ENCODE data around the gene AGPS. TPM values are rescaled to one million over a fixed set of nuclear protein-coding genes. Genes with fewer than 3 reads are reported as not detected.

AGPS gene
- total and polyA plus RNA-seq, 9 of the 15 experiments (the other 6 are each of a cell fraction or from before 2014, with no cell fraction given) = 15.5 to 211 (median 63.1) TPM

DNA sequence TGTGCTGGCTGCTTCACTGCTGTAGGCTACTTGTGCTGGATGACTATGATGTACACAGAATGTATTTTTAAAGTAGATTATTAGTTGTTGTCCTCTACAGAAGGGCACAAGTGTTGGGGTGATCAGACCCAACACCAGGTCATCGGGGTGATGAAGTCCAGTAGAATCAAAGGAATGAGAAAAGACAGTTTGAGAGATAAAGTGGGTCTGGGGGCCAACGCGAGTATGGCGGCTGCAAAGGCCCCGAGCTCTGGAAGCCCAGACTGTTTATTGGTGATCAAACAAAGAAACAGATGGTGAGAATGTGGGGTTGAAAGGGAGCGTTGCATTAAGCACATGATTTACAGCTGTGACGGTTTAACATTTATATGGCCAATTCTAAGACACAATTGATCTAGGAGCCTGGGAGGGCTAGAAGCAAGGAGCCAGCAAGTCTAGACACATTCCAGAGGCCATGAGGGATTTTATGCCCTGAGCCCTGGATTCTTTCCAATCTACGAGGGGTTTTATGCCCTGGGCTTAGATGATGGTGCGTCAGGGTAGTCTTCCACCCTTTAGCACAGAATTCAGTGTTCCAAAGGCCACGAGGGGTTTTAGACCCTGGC is 153.5 kb downstream of the AGPS start (continued):
- no peak for TF ChIP-seq AFF1 (IDR thresholded peaks at IDR 0.05; ENCODE audit: low read depth in 1 of 2, partially characterized antibody in 2 of 2)
- TF ChIP-seq SMC3 (conservative IDR thresholded peaks at IDR 0.05; ENCODE audit: insufficient read depth, low read depth, low read length) = no peak
- no peak for TF ChIP-seq TEAD4 (IDR thresholded peaks at IDR 0.05; ENCODE audit: low read length)
- no peak for TF ChIP-seq TEAD4 (CRISPR knock-in tag; IDR thresholded peaks at IDR 0.05; ENCODE audit: borderline replicate concordance)

DNA sequence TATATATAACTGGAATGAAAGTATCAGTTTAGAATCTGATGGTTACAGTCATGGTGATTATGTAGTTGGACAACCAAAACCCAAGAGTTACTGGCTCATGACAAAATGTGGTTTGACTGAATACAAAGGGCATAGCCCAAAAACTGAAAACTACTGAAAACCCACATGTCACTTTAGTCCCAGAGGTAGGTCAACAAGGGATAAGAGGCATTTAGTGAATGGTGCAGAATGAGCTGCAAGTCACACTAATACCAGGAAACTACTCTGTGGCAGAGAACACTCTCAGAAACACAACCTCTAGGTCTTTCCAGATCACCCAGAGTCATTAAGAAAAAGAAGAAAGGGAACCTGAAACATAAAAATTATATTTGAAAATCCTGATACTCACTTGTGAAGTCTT is 154.5 kb downstream of the AGPS start:
- Histone ChIP-seq H4K20me1 (replicated peaks; ENCODE audit: control insufficient read depth, insufficient read depth, low read length) (no peaks in the 10 kb centered on the region), H2AFZ (ENCODE audit: low read depth, low read length) (no peak overlapping the region), H3K9me3 (replicated peaks; ENCODE audit: control insufficient read depth, insufficient read depth, low read depth, low read length) (peaks cover 3% of the 10 kb centered on the region; the same call in 1 of the 2 replicates), H3K9me1 (ENCODE audit: control insufficient read depth, insufficient read depth, low read length) (no peaks in the 10 kb centered on the region), H3K27ac (ENCODE audit: extremely low read depth, low read depth, low read length) (no peak overlapping the region), H3K9ac (ENCODE audit: insufficient read depth in 1 of 2, low read depth in 2 of 2, low read length in 2 of 2) (no peak overlapping the region), H3K4me2 (ENCODE audit: insufficient read depth, low read length) (no peak overlapping the region), H3K79me2 (ENCODE audit: control insufficient read depth, insufficient read depth, low read length) (no peaks in the 10 kb centered on the region), H3K36me3 (ENCODE audit: control insufficient read depth, insufficient read depth, low read length) (no peaks in the 10 kb centered on the region), H3K4me1 (replicated peaks in 1 of 2; ENCODE audit: control insufficient read depth in 2 of 2, insufficient read depth in 2 of 2, low read length in 2 of 2) (peaks cover 3 to 6% of the 10 kb centered on the region in 2 experiments; a peak in 4 of 5 replicates), H3K27me3 (ENCODE audit: control insufficient read depth in 2 of 2, insufficient read depth in 2 of 2, low read length in 2 of 2) (no peaks in the 10 kb centered on the region), H3K4me3 (no peak overlapping the region)
- intact Hi-C loops (cut with micrococcal nuclease) (no loop called here), in situ Hi-C loops (cut with MboI) (no loop called here)
- BruUV-seq (replicated peaks) = no TSS peak
- ATAC-seq (no peak), FAIRE-seq (no peak), DNase-seq (ENCODE audit: extremely low read depth in 1 of 4, low spot score in 3 of 4) (no peak)
- ChIA-PET CTCF (ENCODE audit: low intra/inter-chr PET ratio) (no interaction called here), POLR2A (interaction anchor here (1.3 to 2.3 kb wide), 2 partner anchors 9 to 12 kb away, joined by 3 to 7 read pairs; no protein-coding TSS in a partner anchor)
- TF ChIP-seq PYGO2 (tag; IDR thresholded peaks at IDR 0.05) = no peak
